Ascending aorta (tissue), 2 donors: Measurements from ENCODE around the gene C1QTNF1. TPM values are rescaled to one million over a fixed set of nuclear protein-coding genes. Genes with fewer than 3 reads are reported as not detected.
A peak's percentile ranks its signal among the peaks of the same experiment; 100 is the strongest.

ENCODE experiments used
- DNase-seq, 2 donors: peaks; one replicate each; pipeline ENCODE4 v3.0.0-alpha.2; 2019; ENCODE audit warnings: low spot score in 2 of 2
- H3K27ac ChIP-seq, 2 donors: fragments of 200-600 bp; sonication (generic); one replicate each; pipeline ENCODE4 v1.5.1; 2016 to 2017; ENCODE audit warnings: mild to moderate bottlenecking in 1 of 2
- H3K27me3 ChIP-seq: fragments of 200-600 bp; sonication (generic); one replicate; pipeline ENCODE4 v1.5.1; 2017
- H3K36me3 ChIP-seq, 2 donors: fragments of 200-600 bp; sonication (generic); one replicate each; pipeline ENCODE4 v1.5.1; 2016
- H3K4me1 ChIP-seq, 2 donors: fragments of 200-600 bp; sonication (generic); one replicate each; pipeline ENCODE4 v1.5.1; 2016 to 2017; ENCODE audit warnings: mild to moderate bottlenecking in 1 of 2
- H3K4me3 ChIP-seq, 2 donors: fragments of 200-600 bp; sonication (generic); one replicate each; pipeline ENCODE4 v1.5.1; 2016 to 2017; ENCODE audit warnings: mild to moderate bottlenecking in 1 of 2
- H3K9me3 ChIP-seq, 2 donors: fragments of 200-600 bp; sonication (generic); one replicate each; pipeline ENCODE4 v1.5.1; 2016
- CTCF ChIP-seq, 3 experiments: fragments of 200-600 bp in 2 of 3; fragments of 450-650 bp in 1 of 3; sonication (generic) in 2 of 3; IDR thresholded peaks; one replicate each; pipeline ENCODE4 v1.5.1; 2016 to 2019; ENCODE audit warnings: antibody characterized with exemption in 3 of 3, mild to moderate bottlenecking in 1 of 3, moderate library complexity in 1 of 3
- intact Hi-C: fragments of 100-400 bp; cut with DNase I; formaldehyde crosslinking; loops from one replicate; pipeline ENCODE4 v1.15.1; 2023
- total RNA-seq: library from RNA; depleted of rRNA; stranded (reverse); fragments of >200 nt; gene quantifications from one replicate; pipeline ENCODE4 v1.1.0, GENCODE V29; 2016

C1QTNF1 gene
- total RNA-seq, 1 donor from 2014 or later, result 435 TPM

GRCh38 chr17:79086609-79087427, 62.8 kb downstream of the C1QTNF1 start:
- TF ChIP-seq CTCF (IDR thresholded peaks at IDR 0.05), result no peak
- Histone ChIP-seq H3K27me3 (no peaks in the 10 kb centered on the region), H3K9me3 (no peaks in the 10 kb centered on the region), H3K4me3 (no peak overlapping the region), H3K4me1 (peaks cover 0 to 5% of the 10 kb centered on the region in 2 donors), H3K36me3 (peaks cover 31 to 38% of the 10 kb centered on the region in 2 donors), H3K27ac (no peak overlapping the region)
- intact Hi-C loops, result loop anchor here (1.0 kb wide), 1 partner anchor 306 kb away; no protein-coding TSS in a partner anchor
- DNase-seq, result no peak

GRCh38 chr17:79087428-79088143, 63.6 kb downstream of the C1QTNF1 start:
- no peak overlapping the region for H3K4me3 ChIP-seq
- H3K27ac ChIP-seq, result no peak overlapping the region
- peak; percentile 79 to 95 (median 86) for TF ChIP-seq CTCF (IDR thresholded peaks at IDR 0.05)
- H3K27me3 ChIP-seq, result no peaks in the 10 kb centered on the region
- H3K4me1 ChIP-seq, result peaks cover 0 to 5% of the 10 kb centered on the region in 2 donors
- DNase-seq, result peak in 1 of 2 donors; percentile 83
- H3K9me3 ChIP-seq, result no peaks in the 10 kb centered on the region
- peaks cover 31 to 38% of the 10 kb centered on the region in 2 donors for H3K36me3 ChIP-seq
- intact Hi-C loops, result loop anchor here (1.0 kb wide), 1 partner anchor 306 kb away; no protein-coding TSS in a partner anchor

GRCh38 chr17:79088247-79088996, 64.5 kb downstream of the C1QTNF1 start:
- DNase-seq, result no peak
- intact Hi-C loops, result no loop called here
- Histone ChIP-seq H3K9me3 (no peaks in the 10 kb centered on the region), H3K27ac (no peak overlapping the region), H3K36me3 (peaks cover 27 to 37% of the 10 kb centered on the region in 2 donors), H3K4me3 (no peak overlapping the region), H3K4me1 (peaks cover 0 to 5% of the 10 kb centered on the region in 2 donors), H3K27me3 (no peaks in the 10 kb centered on the region)
- TF ChIP-seq CTCF (IDR thresholded peaks at IDR 0.05), result no peak

GRCh38 chr17:79088997-79089328, 65.0 kb downstream of the C1QTNF1 start:
- H3K9me3 ChIP-seq, result no peaks in the 10 kb centered on the region
- intact Hi-C loops, result no loop called here
- peaks cover 0 to 5% of the 10 kb centered on the region in 2 donors for H3K4me1 ChIP-seq
- peaks cover 22 to 32% of the 10 kb centered on the region in 2 donors for H3K36me3 ChIP-seq
- no peaks in the 10 kb centered on the region for H3K27me3 ChIP-seq
- TF ChIP-seq CTCF (IDR thresholded peaks at IDR 0.05), result no peak
- no peak overlapping the region for H3K27ac ChIP-seq
- no peak overlapping the region for H3K4me3 ChIP-seq
- no peak for DNase-seq

- Histone ChIP-seq H3K27me3 (no peaks in the 10 kb centered on the region), H3K9me3 (no peaks in the 10 kb centered on the region), H3K4me1 (peaks cover 0 to 5% of the 10 kb centered on the region in 2 donors), H3K4me3 (no peak overlapping the region), H3K27ac (no peak overlapping the region), H3K36me3 (peaks cover 13 to 24% of the 10 kb centered on the region in 2 donors)
- no peak for DNase-seq
- no peak for TF ChIP-seq CTCF (IDR thresholded peaks at IDR 0.05)
- intact Hi-C loops, result no loop called here
Measured at GRCh38 chr17:79089720-79090442, 65.9 kb downstream of the C1QTNF1 start.
